Measurements from ENCODE around the gene ADA.

Gene ADA

GRCh38 chr20:44621939-44622338 lies 29.6 kb downstream of the ADA start:
- DNase-seq, result no peak

GRCh38 chr20:44621325-44621724 lies 30.2 kb downstream of the ADA start:
- DNase-seq, result no peak

GRCh38 chr20:44620030-44620429 lies 31.5 kb downstream of the ADA start:
- DNase-seq, result no peak

DNA sequence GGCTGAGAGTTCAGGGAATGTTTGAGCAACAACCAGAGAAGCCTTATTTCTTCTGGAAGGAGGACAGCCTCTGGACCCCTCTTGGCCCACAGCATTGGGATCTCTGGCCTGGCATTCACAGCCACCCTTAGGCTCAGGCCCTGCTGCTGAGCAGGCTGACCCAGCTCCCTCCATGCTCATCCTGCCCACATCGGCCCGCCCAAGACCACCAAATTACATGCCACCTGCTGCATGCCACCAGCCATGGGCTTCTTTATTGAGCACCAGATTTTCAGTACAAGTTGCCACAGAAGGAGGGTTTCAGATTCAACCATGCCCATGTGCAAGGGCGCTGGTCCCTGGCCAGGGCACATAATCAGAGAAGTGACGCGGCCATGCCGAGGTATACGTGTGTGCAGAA lies 32.2 kb downstream of the ADA start:
- DNase-seq, result no peak

DNA sequence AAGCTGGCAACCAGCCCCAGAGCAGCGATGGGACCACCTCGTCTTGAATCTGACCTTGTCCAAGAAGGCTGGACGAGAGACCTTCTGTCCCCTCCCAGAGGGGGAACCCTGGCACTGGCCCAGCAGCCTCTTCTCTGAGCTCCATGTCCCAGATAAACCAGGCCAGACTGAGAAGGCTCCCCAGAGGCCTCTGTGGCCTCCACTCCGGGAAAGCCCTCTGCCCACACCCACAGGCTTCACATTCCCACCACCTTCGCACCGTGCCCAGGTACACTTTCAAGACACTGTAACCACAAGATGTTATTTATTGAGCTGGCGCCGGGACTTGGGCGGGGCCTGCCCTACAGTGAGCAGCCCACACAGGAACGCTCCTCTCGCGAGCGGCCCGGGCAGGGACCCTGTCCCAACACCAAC lies 33.2 kb downstream of the ADA start:
- DNase-seq, result peak in 5 of 6 experiments; percentile 12 to 25 (median 19)

DNA sequence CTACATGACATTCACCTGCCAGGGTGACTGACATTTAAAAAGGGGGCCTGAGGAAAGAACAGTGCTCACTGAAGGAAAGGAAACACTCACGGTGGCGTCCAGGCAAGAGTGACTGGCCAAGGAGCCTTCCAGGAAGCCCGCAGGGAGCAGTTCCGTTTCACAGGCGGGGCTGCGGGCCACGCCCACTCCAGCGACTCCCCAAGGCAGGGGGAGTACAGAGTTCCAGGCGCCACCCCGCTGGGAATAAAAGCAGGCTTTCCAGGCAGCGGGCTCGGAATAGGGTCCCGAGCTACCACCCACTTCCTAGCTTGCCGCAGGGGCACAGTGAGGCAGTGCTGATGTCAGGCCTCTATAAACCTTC lies 34.9 kb downstream of the ADA start:
- no peak for DNase-seq

- DNase-seq, result no peak
These were observed 35.5 kb downstream of the ADA start for GRCh38 chr20:44615876-44616603.

- DNase-seq, result peak in 2 of 6 experiments; percentile 11 to 14
These were observed 36.2 kb downstream of the ADA start for GRCh38 chr20:44615169-44615791.

GRCh38 chr20:44614525-44614924 lies 37.0 kb downstream of the ADA start:
- DNase-seq, result no peak

- no peak for DNase-seq
These were observed 37.9 kb downstream of the ADA start for GRCh38 chr20:44613575-44613974.

DNA sequence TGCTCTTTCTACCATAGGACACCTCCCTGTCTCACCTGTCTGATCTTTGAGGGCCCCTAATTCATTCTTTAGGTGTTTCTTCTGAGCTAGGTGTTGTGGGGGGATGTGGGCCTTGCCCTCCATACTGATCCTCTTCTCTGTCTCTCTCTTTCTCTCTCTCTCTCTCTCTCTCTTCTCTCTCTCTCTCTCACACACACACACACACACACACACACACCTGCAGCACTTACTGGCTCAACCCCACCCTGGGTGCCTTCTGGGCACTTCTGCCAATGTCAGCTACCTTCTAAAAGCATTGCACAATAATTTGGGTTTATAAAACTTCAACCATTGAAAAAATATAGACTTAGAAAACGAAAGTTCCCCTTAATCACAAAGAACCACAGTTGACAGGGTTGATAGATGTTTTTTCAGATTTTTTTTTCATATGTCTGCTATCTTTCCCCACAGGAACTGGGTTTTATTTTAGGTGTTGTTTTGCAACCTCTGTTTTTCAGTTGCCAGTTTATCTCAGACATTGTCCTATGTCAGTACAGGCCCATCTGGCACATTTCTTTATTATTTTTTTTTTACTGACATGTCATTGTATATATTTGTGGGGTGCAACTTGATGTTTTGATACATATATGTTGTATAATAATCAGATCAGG lies 41.1 kb downstream of the ADA start:
- DNase-seq, result peak in 5 of 6 experiments; percentile 34 to 80 (median 68)

- DNase-seq, result peak; percentile 65 to 82 (median 75)
These were observed 41.8 kb downstream of the ADA start for GRCh38 chr20:44609516-44610312.

DNA sequence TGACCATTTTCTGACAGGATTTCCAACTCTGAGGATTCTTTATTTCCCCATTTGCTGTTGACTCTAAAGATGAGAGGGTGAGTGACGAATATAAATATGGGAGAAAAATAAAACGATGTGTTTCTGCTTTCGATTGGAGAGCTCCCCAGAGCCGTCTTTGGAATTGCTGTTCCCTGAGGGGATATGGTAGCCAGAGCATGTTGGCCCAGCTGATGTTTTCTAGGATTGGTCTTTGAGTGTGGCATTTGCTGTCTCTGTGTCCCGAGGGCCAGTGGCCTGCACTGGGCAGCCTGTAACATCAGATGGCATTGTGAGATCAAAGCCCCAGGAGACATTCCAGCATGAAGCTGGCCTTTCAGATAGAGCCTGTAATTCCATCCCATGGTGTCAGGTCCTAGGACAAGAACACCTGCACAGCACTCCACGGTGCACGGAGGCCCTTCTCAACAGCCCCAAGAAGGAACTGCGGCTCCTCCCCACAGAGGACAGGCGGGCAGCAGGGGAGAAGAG lies 42.4 kb downstream of the ADA start:
- DNase-seq, result no peak

DNA sequence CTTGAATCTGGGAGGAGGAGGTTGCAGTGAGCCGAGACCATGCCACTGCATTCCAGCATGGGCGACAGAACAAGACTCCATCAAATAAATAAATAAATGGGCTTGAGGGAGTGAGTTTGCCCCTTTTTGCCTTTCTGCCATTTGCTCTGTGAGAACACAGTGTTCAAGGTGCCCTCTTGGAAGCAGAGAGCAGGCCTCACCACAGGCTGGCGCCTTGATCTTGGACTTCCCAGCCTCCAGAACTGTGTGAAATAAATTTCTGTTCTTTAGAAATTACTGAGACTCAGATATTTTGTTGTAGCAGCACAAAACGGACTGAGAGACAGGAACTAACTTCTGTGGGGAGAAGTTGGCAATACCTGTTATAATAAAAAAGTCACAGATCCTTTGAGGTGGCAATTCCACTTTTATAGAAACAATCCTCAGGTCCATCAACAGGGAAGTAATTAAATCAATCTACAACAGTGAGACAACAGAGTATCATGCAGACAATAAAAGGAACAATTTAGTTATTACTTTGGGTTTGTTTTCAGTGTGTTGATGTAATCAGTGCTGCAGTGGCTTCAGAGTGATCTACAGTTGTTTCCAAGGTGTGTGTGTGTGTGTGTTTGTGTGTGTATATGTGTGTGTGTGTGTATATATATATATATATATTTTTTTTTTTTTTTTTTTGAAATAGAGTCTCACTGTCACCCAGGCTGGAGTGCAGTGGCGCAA lies 44.6 kb downstream of the ADA start:
- DNase-seq, result no peak

DNA sequence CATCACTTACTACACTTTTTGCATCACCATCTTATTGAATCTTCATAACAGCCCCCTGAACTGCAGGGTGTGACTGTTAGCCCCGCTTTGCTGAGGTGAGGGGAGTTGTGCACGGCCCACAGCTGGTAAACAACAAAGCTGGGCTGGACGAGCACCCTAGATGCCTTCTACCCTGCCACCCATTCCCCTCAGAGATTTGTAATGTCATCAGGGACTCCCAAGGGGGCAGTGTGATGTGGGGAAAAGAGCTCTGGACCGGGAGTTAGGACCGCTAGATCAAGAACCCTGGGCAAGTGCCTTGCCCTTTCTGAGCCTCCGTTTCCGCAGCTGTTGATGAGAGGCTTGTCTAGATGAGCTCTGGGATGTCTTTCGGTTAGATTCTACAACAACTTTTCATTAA lies 48.2 kb downstream of the ADA start:
- DNase-seq, result no peak

GRCh38 chr20:44601801-44602204 lies 49.7 kb downstream of the ADA start:
- no peak for DNase-seq

- no peak for DNase-seq
These were observed 50.2 kb downstream of the ADA start for GRCh38 chr20:44601236-44601671.

DNA sequence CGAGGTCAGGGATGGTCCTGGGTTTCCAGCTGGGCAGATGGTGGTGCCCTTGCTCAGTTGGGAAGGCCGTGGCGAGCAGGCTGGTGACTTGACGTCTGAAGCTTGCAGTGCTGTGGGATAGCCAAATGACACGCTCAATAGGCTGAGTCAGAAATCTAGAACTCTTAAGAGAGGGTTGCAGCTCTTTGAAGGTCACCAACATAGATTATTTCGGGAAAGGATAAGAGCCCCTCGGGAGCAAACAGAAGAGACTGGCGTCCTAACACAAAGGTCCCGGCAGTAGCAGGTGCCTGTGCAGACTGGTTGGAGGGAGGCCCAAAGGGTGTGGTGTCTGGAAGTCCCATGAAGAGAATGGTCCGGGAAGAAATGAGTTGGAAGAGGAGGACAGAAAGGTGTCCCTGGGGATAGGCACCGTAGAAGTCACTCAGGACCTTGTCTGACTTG lies 50.7 kb downstream of the ADA start:
- DNase-seq, result no peak

GRCh38 chr20:44600301-44600700 lies 51.2 kb downstream of the ADA start:
- no peak for DNase-seq

DNA sequence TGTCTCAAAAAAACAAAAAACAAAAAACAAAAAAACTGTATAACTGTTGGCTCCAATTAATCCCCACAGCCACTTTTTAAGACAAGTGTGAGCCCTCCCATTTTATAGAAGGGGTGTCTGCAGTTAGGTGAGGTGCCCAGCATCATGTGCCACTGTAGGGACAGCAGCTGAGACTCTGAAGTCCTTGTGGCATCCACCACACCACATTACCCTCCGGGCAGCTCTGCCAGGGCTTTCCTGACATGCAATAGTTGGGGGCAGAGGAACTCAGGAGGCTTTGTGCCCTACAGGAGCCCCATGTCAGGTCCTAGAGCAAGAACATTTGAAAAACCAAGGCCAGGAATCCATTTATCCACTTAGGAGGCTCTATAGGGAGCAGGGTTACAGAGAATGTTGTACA lies 51.8 kb downstream of the ADA start:
- DNase-seq, result no peak

- DNase-seq, result peak in 1 of 6 experiments; percentile 18
These were observed 52.8 kb downstream of the ADA start for GRCh38 chr20:44598423-44599305.

Data from stimulated activated naive CD4-positive, alpha-beta T cell (primary cell).